ENCODE results near the gene RAB8A. TPM values are rescaled to one million over a fixed set of nuclear protein-coding genes. Genes with fewer than 3 reads are reported as not detected.

RAB8A gene
- polyA plus RNA-seq, 1 donor from 2014 or later, result 29.8 TPM

DNA sequence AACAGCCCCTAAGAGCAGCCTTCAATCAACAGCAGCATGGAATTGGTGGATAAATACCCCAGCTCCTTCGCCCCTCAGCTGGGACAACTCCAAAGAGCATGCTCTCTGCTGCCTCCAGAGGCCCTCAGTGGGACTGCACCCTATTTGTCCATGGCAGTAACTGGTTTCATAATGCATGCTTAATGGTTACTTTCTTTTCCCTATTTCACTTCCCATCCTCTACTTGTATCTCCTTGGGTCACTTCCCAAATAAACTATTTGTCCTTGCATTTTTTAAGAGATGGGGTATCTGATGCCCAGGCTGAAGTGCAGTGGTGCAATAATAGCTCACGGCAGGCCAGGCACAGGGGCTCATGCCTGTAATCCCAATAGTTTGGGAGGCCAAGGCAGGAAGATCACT lies 48.9 kb upstream of the RAB8A start:
- H3K27ac ChIP-seq (ENCODE audit: low read length), result no peak overlapping the region
- no peaks in the 10 kb centered on the region for H3K9me3 ChIP-seq (ENCODE audit: low read length)
- no peaks in the 10 kb centered on the region for H3K36me3 ChIP-seq (ENCODE audit: insufficient read depth, low read length)
- H2AFZ ChIP-seq (ENCODE audit: low read depth, low read length), result no peak overlapping the region
- no peaks in the 10 kb centered on the region for H3F3A ChIP-seq (ENCODE audit: insufficient read depth, low read length, poor library complexity, severe bottlenecking)
- TF ChIP-seq TAF1 (IDR thresholded peaks at IDR 0.05; ENCODE audit: low read depth), result no peak
- TF ChIP-seq, protein P1, sequence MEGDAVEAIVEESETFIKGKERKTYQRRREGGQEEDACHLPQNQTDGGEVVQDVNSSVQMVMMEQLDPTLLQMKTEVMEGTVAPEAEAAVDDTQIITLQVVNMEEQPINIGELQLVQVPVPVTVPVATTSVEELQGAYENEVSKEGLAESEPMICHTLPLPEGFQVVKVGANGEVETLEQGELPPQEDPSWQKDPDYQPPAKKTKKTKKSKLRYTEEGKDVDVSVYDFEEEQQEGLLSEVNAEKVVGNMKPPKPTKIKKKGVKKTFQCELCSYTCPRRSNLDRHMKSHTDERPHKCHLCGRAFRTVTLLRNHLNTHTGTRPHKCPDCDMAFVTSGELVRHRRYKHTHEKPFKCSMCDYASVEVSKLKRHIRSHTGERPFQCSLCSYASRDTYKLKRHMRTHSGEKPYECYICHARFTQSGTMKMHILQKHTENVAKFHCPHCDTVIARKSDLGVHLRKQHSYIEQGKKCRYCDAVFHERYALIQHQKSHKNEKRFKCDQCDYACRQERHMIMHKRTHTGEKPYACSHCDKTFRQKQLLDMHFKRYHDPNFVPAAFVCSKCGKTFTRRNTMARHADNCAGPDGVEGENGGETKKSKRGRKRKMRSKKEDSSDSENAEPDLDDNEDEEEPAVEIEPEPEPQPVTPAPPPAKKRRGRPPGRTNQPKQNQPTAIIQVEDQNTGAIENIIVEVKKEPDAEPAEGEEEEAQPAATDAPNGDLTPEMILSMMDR (IDR thresholded peaks at IDR 0.05; ENCODE audit: poor library complexity, severe bottlenecking), result peak; percentile 69
- no peaks in the 10 kb centered on the region for H3K9me2 ChIP-seq (ENCODE audit: insufficient read depth, low read length)
- H3K79me2 ChIP-seq (replicated peaks; ENCODE audit: insufficient read depth, low read length), result no peaks in the 10 kb centered on the region
- H3K27me3 ChIP-seq (ENCODE audit: insufficient read depth, low read depth, low read length), result no peaks in the 10 kb centered on the region
- H4K20me1 ChIP-seq (ENCODE audit: insufficient read depth), result no peaks in the 10 kb centered on the region
- H3K4me3 ChIP-seq (ENCODE audit: low read length), result no peak overlapping the region
- no peak overlapping the region for H3K9ac ChIP-seq (ENCODE audit: low read length)
- H3K4me2 ChIP-seq (ENCODE audit: low read length), result no peak overlapping the region

DNA sequence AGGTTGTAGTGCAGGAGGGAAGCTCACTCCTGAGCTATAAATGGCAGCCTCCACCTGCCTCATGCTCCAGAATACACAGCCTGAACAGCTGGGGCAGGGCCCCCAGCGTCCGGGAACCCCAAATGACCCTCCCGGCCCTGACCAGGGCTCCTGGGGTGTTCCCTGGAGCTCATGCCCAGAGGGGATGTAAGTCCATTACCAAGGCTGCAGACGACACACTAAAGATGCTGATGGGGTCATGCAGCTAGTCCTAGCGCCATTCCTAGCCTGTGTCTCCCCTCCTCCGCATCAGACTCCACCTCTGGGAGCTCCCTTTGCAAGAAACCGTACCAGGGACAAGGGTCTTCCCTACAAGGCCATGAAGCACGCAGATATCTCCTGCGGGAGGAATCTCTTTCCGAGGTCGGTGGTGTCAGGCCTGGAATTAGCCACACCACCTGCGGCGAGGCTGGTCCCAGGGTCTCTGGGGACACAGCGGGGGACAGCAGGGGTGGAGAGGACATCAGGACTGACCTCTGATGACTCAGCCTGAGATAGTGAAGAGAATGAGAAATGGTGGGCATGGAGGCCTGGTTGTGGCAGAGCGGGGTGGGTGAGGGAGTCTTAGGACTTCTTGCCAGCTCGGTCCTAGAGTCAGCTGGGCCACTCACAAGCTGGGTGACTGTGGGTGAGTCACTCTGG lies 47.3 kb upstream of the RAB8A start:
- Histone ChIP-seq H3K79me2 (replicated peaks; ENCODE audit: insufficient read depth, low read length) (no peaks in the 10 kb centered on the region), H3K27ac (ENCODE audit: low read length) (no peak overlapping the region), H3K4me3 (ENCODE audit: low read length) (no peak overlapping the region), H3K9me3 (ENCODE audit: low read length) (no peaks in the 10 kb centered on the region), H3K36me3 (ENCODE audit: insufficient read depth, low read length) (no peaks in the 10 kb centered on the region), H3K27me3 (ENCODE audit: insufficient read depth, low read depth, low read length) (no peaks in the 10 kb centered on the region), H3K4me2 (ENCODE audit: low read length) (no peak overlapping the region), H3F3A (ENCODE audit: insufficient read depth, low read length, poor library complexity, severe bottlenecking) (no peaks in the 10 kb centered on the region), H3K9ac (ENCODE audit: low read length) (no peak overlapping the region), H3K9me2 (ENCODE audit: insufficient read depth, low read length) (no peaks in the 10 kb centered on the region), H4K20me1 (ENCODE audit: insufficient read depth) (no peaks in the 10 kb centered on the region), H2AFZ (ENCODE audit: low read depth, low read length) (no peak overlapping the region)
- TF ChIP-seq, protein P1 (IDR thresholded peaks at IDR 0.05; ENCODE audit: poor library complexity, severe bottlenecking), result no peak
- TF ChIP-seq SMC3 (conservative IDR thresholded peaks at IDR 0.05; ENCODE audit: poor library complexity) (no peak), TAF1 (IDR thresholded peaks at IDR 0.05; ENCODE audit: low read depth) (no peak), POLR2AphosphoS5 (IDR thresholded peaks at IDR 0.05) (no peak), RAD21 (conservative IDR thresholded peaks at IDR 0.05) (no peak)

DNA sequence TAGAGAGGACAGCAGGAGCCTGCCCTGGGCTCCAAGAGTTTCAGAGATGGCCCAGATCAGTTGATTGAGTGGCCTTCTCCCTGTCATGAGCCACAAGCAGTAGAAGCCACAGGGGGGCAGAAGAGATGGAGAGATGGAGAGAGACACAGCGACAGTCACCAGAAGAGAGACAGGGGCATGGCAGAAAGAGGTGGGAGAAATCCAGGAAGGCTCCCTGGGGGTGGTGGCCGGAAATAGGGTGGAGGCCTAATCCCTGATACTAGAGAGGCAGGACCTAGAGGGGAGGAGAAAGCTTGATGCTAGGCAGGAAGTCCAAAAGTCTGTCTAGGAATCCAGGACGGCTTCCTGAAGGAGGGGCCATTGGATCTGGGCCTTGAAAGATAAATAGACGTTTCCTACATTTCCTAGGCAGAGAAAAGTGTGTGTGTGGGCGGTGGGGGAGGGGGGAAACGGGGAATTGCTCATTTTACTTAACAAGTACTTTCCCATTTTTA lies 45.0 kb upstream of the RAB8A start:
- no peak overlapping the region for H3K4me2 ChIP-seq (ENCODE audit: low read length)
- no peak overlapping the region for H3K27ac ChIP-seq (ENCODE audit: low read length)
- H2AFZ ChIP-seq (ENCODE audit: low read depth, low read length), result no peak overlapping the region

More for the DNA sequence above, 45.0 kb upstream of the RAB8A start:
- Histone ChIP-seq H3K9ac (ENCODE audit: low read length) (no peak overlapping the region), H4K20me1 (ENCODE audit: insufficient read depth) (no peaks in the 10 kb centered on the region), H3K79me2 (replicated peaks; ENCODE audit: insufficient read depth, low read length) (no peaks in the 10 kb centered on the region), H3K9me3 (ENCODE audit: low read length) (no peaks in the 10 kb centered on the region), H3F3A (ENCODE audit: insufficient read depth, low read length, poor library complexity, severe bottlenecking) (no peaks in the 10 kb centered on the region), H3K27me3 (ENCODE audit: insufficient read depth, low read depth, low read length) (no peaks in the 10 kb centered on the region), H3K36me3 (ENCODE audit: insufficient read depth, low read length) (no peaks in the 10 kb centered on the region), H3K4me3 (ENCODE audit: low read length) (no peak overlapping the region), H3K9me2 (ENCODE audit: insufficient read depth, low read length) (no peaks in the 10 kb centered on the region)
- TF ChIP-seq POLR2AphosphoS5 (IDR thresholded peaks at IDR 0.05) (no peak), SMC3 (conservative IDR thresholded peaks at IDR 0.05; ENCODE audit: poor library complexity) (no peak), RAD21 (conservative IDR thresholded peaks at IDR 0.05) (no peak), TAF1 (IDR thresholded peaks at IDR 0.05; ENCODE audit: low read depth) (no peak), EP300 (conservative IDR thresholded peaks at IDR 0.05; ENCODE audit: poor library complexity, severe bottlenecking) (no peak), EZH2 (IDR thresholded peaks at IDR 0.05; ENCODE audit: borderline replicate concordance, insufficient read depth, low read length, poor library complexity, severe bottlenecking) (no peak), MXI1 (conservative IDR thresholded peaks at IDR 0.05; ENCODE audit: poor library complexity, severe bottlenecking) (no peak)
- TF ChIP-seq, protein P2, sequence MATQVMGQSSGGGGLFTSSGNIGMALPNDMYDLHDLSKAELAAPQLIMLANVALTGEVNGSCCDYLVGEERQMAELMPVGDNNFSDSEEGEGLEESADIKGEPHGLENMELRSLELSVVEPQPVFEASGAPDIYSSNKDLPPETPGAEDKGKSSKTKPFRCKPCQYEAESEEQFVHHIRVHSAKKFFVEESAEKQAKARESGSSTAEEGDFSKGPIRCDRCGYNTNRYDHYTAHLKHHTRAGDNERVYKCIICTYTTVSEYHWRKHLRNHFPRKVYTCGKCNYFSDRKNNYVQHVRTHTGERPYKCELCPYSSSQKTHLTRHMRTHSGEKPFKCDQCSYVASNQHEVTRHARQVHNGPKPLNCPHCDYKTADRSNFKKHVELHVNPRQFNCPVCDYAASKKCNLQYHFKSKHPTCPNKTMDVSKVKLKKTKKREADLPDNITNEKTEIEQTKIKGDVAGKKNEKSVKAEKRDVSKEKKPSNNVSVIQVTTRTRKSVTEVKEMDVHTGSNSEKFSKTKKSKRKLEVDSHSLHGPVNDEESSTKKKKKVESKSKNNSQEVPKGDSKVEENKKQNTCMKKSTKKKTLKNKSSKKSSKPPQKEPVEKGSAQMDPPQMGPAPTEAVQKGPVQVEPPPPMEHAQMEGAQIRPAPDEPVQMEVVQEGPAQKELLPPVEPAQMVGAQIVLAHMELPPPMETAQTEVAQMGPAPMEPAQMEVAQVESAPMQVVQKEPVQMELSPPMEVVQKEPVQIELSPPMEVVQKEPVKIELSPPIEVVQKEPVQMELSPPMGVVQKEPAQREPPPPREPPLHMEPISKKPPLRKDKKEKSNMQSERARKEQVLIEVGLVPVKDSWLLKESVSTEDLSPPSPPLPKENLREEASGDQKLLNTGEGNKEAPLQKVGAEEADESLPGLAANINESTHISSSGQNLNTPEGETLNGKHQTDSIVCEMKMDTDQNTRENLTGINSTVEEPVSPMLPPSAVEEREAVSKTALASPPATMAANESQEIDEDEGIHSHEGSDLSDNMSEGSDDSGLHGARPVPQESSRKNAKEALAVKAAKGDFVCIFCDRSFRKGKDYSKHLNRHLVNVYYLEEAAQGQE (IDR thresholded peaks at IDR 0.05; ENCODE audit: borderline replicate concordance), result no peak
- TF ChIP-seq, protein P1 (IDR thresholded peaks at IDR 0.05; ENCODE audit: poor library complexity, severe bottlenecking), result no peak

Data from neural cell (in vitro differentiated cells).